ENCODE measurements around the gene LRP3.
"Not testable (repeated sequence)": the region's sequence is repeated elsewhere in the genome, so short reads cannot be mapped to it uniquely, and the experiment has no call there.

LRP3 gene, protein sequence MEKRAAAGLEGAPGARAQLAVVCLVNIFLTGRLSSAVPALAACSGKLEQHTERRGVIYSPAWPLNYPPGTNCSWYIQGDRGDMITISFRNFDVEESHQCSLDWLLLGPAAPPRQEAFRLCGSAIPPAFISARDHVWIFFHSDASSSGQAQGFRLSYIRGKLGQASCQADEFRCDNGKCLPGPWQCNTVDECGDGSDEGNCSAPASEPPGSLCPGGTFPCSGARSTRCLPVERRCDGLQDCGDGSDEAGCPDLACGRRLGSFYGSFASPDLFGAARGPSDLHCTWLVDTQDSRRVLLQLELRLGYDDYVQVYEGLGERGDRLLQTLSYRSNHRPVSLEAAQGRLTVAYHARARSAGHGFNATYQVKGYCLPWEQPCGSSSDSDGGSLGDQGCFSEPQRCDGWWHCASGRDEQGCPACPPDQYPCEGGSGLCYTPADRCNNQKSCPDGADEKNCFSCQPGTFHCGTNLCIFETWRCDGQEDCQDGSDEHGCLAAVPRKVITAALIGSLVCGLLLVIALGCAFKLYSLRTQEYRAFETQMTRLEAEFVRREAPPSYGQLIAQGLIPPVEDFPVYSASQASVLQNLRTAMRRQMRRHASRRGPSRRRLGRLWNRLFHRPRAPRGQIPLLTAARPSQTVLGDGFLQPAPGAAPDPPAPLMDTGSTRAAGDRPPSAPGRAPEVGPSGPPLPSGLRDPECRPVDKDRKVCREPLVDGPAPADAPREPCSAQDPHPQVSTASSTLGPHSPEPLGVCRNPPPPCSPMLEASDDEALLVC

DNA sequence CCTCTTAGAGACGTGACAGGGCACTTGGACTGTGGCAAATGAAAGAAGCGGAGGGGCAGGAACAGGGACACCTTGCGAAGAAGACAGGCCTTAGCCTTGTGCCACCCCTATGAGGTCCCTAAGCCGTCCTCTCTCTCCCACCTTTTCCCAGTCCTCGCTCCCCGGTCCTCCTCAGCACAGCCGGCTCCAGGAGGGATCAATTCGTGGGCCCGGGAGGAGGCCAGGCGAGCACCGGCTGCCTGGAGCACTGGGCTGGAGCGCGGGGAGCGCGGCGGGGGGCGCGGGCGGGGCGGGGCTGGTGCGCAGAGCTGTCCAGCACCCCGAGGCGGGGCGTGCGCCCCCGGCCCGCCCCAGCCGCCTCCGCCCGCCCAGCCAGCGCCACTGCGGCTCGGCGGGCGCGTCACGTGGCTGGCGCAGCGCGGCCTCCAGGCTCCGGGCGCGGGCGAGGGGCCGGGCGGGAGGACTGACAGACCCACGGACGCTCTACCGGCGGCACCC is at the start of gene LRP3:
Gene LRP3, plus strand, starts transcription at position 466 of the 498 bp plus-strand sequence. CDS start 456 bp downstream, outside the sequence.
- DNase-seq = no peak

DNA sequence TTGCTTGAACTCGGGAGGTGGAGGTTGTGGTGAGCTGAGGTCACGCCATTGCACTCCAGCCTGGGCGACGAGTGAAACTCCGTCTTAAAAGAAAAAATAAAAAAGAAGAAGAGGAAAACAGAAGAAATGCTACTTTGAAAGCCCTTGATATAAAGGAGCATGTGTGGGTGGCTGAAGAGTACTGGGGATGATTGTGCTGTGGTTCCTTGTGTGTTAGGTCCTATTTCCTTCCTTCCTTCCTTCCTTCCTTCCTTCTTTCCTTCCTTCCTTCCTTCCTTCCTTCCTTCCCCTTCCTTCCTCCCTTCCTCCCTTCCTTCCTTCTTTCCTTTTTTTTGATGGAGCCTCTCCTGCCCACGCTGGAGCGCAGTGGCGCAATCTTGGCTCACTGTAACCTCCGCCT is 47.9 kb upstream of the LRP3 start:
- no peak for DNase-seq

DNA sequence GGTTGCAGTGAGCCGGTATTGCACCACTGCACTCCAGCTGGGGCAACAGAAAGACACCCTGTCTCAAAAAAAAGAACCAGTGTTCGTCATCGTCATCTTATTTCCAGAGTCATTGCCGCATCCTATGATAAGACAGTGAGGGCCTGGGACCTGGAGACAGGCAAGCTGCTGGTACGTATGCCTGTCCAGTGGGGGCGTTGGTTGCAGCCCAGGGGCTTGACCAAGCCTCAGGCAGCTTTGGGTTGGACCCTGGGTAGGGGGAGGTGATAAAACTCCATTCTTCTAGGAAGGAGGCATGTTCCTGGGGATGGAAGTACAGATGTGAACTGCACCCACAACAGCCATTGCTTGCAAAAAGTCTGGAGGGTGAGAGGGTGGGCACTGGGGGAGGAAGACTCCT is 46.6 kb upstream of the LRP3 start:
- DNase-seq = no peak

DNA sequence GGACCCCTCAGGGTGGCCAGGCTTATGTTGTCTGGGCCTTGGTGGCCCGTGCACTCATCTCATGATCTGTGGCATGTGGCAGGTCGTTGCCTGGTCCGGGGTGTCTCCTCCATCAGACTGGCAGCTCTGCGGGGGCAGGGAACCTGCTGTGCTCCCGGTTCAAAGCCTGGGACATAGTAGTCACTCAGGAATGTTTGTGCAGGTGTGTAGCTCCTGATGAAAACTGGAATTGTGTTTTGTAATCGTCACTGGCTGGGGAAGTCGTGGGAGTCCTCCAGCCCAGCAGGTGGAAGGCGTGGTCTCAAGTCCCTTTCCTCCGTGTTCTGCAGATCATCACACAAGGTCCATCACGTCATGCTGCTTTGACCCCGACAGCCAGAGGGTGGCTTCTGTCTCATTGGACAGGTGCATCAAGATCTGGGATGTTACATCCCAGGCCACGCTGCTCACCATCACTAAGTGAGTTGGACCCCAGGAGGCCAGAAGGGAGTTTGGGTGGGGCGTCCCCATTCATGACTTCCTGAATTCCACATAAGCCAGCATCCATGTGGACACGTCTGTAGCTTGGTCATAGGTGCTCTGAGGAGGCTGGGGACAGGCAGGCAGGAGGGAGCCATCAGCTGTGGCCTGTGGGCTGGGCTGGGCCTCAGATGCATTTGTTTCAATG is 43.1 kb upstream of the LRP3 start:
- DNase-seq = no peak

DNA sequence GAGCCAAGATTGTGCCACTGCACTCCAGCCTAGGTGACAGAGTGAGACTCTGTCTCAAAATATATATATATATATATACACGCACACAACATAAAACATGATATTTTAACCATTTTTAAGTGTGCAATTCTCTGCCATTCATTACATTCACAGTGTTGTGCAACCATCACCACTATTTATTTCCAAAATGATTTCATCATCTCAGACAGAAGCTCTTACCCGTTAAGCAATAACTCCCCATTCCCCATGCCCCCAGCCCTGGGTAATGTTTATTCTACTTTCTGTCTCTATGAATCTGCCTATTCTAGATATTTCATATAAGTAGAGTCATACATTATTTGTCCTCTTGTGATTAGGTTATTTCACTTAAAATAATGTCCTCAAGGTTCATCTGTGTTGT is 42.0 kb upstream of the LRP3 start:
- DNase-seq = no peak

DNA sequence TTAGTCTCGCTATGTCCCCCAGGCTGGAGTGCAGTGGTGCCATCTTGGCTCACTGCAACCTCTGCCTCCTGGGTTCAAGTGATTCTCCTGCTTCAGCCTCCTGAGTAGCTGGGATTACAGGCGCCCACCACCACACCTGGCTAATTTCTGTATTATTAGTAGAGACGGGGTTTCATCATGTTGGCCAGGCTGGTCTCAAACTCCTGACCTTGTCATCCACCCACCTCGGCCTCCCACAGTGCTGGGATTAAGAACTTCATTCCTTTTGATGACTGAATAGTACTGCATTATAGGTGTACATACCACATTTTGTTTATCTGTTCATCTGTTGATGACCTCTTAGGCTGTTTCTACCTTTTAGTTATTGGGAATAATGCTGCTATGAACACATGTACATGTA is 41.5 kb upstream of the LRP3 start:
- DNase-seq = not testable (repeated sequence)

DNA sequence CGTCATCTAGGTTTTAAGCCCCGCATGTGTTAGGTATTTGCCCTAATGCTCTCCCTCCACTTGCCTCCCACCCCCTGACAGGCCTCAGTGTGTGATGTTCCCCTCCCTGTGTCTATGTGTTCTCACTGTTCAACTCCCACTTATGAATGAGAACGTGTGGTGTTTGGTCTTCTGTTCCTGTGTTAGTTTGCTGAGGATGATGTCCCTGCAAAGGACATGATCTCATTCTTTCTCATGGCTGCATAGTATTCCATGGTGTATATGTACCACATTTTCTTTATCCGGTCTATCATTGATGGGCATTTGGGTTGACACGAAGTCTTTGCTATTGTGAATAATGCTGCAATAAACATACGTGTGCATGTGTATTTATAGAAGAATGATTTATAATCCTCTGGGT is 39.8 kb upstream of the LRP3 start:
- DNase-seq = not testable (repeated sequence)

DNA sequence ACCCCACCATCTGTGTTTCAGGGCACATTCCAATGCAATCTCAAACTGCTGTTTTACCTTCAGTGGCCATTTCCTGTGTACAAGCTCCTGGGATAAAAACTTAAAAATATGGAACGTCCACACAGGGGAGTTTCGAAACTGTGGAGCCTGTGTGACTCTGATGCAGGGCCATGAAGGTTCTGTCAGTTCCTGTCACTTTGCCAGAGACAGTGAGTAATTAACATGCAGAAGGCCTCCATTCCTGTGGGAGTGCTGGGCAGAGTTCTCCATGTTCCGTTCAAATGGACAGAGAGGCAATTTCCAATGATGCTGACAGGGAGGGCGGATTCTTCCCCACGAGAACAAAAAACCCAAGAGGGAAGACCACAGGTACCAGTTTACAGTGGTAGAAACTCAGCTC is 37.8 kb upstream of the LRP3 start:
- DNase-seq = no peak

DNA sequence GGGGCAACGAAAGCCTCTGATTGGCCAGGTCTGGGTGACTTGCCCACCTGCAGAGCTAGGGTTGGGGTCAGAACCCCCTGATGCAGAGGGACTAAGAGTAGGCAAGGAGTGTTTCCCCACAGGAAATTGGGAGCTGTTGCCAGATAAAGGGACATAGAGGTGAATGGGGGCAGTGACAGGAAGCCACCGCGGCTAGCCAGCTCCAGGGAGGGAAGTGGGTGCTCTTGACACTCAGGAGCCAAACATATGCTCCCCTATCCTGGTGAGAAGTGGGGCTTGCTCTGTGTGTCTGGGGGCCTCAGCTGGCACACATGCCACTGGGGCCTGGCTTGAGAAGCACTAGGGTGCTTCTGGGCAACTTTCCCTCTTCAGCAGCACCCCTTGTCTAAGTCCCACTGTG is 36.2 kb upstream of the LRP3 start:
- no peak for DNase-seq

DNA sequence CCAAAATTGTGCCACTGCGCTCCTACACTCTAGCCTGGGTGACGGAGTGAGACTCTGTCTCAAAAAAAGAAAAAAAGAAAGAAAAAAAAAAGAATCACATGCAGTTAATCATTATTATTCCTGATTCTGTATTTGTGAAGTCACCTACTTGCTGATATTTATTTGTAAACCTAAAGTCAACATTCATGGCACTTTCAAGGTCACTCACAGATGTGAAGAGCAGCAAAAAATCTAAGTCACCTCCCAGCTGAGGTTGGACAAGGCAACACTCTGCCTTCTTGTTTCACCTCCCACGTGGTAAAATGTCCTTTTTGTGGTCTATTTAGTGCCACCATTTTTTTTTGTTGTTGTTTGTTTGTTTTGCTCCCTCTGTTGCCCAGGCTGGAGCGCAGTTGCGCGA is 35.8 kb upstream of the LRP3 start:
- no peak for DNase-seq

DNA sequence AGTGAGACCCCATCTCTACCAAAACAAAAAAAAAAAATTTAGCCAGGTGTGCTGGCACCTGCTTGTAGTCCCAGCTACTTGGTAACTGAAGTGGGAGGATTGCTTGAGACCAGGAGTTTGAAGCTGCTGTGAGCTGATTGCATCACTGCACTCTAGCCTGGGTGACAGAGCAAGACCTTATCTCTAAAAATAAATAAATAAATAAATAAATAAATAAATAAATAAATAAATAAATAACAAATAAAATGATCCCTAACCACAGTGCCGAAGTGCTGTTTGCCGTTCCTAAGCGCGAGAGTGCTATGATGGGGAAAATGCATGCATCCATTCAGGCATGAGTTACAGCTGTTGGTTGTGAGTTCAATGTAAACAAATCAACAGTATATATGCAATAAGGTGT is 35.0 kb upstream of the LRP3 start:
- no peak for DNase-seq

DNA sequence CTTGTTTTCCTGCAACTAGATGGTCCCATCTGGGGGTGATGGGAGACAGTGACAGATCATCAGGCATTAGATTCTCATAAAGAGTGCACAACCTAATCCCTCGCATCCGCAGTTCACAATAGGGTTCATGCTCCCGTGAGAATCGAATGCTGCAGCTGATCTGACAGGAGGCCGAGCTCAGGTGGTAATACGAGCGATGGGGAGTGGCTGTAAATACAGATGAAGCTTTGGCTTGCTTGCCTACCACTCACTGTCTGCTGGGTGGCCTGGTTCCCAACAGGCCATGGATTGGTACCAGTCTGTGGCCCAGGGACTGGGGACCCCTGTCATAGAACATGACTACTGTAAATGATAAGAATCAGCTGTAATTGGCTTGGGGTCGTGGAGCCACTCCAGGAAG is 34.2 kb upstream of the LRP3 start:
- no peak for DNase-seq

DNA sequence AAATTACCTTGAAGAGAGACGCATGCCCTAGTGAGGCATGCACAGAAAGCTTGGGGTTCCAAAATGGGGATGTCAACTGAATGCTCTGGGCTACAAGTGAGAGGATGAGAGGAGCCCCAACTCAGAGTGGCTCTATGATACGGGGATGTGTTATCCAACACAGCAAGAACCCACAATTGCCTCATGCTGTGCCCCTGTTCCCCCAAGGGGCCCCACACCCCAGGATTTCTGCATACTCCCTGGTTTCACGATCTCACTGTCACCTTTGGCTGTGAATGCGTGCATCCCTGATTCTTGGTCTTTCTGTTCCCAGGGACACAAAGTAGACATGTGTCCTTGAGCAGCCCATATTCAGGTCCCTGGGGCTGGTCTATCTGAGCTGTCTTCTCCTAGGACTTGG is 32.9 kb upstream of the LRP3 start:
- no peak for DNase-seq

DNA sequence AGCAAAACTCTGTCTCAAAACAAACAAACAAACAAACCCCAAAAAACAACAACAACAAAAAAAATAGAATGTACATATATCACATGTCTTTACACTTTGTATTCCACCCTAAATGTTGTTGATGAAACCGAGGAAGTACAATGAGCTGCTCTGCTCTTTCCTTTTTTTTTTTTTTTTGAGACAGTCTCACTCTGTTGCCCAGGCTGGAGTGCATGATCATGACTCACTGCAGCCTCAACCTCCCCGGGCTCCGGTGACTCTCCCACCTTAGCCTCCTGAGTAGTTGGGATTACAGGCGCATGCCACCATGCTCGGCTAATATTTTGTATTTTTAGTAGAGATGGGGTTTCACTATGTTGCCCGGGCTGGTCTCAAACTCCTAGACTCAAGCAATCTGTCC is 30.6 kb upstream of the LRP3 start:
- DNase-seq = no peak

DNA sequence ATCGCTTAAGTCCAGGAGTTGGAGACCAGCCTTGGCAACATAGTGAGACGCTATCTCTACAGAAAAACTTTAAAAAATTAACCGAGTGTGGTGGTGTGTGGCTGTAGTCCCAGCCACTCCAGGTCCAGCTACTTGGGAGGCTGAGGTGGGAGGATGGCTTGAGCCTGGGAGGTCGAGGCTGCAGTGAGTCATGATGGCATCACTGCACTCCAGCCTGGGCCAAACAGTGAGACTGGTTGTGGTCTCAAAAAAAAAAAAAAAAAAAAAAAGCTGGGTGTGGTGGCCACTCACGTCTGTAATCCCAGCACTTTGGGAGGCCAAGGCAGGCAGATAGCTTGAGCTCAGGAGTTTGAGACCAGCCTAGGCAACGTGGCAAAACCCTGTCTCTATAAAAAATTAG is 28.1 kb upstream of the LRP3 start:
- not testable (repeated sequence) for DNase-seq

DNA sequence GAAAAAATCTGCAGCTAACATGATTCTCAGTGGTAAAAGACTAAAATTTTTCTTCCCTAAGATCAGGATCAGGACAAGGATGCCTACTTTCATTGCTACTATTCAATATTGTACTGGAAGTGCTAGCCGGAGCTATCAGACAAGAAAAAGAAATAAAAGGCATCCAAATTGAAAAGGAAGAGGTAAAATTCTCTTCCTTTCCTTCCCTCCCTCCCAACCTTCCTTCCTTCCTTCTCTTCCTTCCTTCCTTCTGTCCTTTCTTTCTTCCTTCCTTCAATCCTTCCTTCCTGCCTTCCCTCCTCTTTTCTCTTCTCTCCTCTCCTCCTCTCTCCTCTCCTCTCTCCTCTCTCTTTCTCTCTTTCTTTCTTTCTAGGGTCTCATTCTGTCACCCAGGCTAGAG is 26.7 kb upstream of the LRP3 start:
- DNase-seq = no peak

DNA sequence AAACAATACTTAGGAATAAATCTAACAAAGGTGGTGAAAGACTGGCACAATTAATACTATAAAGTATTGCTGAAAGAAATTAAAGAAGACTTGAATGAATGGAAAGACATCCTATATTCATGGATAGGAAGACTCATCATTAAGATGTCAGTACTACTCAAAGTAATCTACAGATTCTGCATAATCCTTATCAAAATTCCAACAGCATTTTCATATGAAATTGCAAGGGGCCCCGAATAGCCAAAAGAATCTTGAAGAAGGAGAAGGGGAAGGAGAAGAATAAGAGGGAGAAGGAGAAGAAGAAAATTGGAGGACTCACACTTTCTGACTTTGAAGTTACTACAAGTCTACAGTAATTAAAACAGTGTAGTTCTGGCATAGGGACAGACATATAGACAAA is 25.6 kb upstream of the LRP3 start:
- no peak for DNase-seq

DNA sequence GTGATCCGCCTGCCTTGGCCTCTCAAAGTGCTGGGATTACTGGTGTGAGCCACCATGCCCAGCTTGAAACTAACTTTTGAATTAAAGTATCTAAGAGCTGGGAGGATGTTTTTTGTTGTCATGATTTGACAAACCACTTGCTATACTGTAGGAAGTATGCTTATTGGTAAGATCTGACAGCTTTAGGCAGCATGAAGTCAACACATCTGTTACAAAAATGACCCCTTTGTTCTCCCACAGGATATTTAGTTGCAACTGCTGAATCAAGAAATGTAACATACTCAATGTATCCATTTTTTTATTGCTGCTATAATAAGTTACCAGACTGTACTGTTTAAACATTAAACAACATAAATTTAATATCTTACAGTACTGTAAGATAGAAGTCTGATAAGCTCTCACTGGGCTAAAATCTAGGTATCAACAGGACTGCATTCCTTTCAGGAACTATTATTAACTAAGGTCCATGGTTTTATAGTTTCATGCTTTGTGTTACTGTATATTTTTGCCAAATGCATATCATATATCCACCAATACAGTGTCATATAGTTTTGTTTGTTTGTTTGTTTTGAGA is 22.8 kb upstream of the LRP3 start:
- DNase-seq = no peak

DNA sequence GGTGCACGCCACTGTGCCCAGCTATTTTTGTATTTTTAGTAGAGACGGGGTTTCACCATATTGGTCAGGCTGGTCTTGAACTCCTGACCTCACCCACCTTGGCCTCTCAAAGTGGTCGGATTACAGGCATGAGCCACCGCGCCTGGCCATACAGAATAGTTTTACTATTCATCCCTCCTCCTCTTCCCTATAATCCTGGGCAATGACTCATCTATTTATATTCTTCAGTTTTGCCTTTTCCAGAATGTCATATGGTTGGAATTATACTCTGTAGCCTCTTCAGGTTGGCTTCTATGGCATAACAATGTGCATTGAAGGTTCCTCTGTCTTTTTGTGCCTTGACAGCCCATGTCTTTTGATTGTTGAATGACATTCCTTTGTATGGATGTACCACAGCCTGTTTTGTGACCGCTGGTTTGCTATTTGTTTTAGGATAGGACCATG is 22.2 kb upstream of the LRP3 start:
- DNase-seq = no peak

DNA sequence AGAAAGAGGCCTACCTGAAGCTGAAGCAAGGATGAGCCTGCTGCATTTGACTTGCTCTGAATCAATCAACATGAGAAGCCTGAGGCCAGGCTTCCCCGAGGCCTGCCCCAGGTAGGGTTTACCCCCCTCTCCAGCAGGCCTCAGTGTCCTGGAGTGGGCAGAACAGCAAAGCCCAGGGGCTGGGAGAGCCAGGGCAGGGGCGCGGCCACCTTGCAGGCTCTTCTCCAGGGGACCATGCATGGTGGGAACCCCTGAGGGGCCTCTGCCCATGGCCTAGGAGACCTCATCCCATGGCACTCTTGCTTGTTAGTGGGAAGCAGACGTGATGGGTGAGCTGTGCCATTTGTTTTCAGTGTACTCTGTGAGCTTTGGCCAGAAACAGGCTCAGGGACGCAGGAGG is 19.9 kb upstream of the LRP3 start:
- no peak for DNase-seq

DNA sequence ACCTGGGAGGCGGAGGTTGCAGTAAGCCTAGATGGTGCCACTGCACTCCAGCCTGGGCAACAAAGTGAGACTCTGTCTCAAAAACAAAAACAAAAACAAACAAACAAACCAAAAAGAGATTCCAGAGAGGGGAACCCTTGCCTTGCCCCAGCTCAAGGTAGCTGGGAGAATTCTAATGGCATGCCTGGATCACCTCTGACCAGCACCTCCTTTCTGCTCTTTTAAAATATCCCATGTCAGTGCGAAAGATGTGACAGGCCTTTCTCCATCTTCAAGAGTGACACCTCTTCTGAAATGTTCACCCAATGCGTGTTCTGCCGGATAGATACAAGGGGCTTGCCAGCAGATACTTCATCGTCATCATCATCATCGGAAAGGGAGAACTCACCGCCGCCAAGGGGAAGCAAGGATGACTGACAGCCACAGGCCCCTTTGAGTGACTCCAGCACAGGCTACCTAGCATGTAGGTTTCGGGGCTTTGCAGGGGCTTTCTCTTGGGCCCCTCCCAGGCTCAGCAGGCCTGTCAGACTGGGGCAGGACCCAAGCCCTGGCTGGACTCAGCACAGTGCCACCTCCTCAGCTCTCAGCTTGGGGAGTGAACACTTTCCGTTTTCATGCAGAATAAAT is 18.9 kb upstream of the LRP3 start:
- no peak for DNase-seq

DNA sequence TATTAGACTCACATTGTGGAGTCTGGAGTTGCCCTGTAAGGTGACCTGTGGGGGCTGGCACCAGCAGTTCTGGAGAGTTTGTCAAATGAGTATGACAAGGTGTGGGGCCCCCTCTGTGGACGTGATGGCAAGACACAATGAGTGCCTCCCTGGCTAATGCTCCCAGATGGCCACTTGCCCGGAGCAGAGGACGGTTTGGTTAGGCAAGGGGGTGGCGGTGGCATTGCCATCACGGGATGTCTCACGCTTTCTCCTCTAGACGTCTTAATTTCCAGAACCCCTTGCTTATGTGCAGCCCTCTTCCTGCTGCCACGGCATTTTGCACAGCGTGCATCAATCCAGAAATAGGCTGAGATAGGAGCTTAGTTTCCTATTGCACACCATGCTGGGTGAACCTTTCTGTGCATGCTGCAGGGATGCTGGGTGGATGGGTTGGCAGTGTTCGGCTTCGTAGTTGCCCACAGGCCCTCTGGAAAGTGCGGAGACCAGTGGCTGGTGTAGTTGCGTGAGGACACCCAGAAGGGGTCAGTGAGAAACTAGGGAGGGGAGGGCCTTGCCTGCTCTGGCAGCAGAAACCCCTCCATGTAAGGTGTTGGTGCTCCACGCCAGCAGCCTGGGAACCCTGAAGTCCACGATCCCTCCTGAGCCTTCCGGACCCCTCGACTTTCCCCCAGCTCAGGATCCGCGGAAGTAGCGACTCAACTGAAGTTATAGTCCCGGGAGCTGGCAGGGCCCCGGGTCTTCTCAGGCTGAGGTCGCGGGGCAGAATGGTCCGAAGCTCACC is 18.1 kb upstream of the LRP3 start:
- DNase-seq = peak; percentile 14

Measured in activated CD4-positive, alpha-beta T cell treated with anti-CD3 and anti-CD28 coated beads for 1 hour (primary cell).